ENCODE data around the gene PGK2. TPM values are rescaled to one million over a fixed set of nuclear protein-coding genes. Genes with fewer than 3 reads are reported as not detected.
"Not testable (repeated sequence)": the region's sequence is repeated elsewhere in the genome, so short reads cannot be mapped to it uniquely, and the experiment has no call there.

The PGK2 gene
- total RNA-seq, 1 donor from 2014 or later: not detected

DNA sequence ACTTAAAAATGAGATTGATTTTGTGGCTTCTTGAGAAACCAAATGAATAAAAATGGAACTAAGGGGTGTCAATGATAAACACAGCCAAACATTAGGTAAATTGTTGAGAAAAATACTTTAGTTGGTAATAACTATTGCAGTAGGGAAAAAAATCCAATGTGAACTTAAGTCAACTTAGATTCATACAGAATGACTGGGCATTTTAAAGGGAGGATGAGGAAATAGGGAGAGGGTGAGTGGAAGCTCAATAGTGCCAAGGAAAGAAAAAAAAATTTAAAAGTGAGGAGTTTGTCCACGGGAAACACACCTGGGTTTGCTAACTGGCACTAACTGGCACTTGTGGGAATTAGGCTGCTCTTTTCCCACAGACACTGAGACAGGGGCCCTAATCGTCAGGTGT lies 26.2 kb upstream of the PGK2 start:
- no peak for DNase-seq (ENCODE audit: extremely low spot score, unreplicated experiment)
- Mint-ChIP-seq H3K27ac (ENCODE audit: unreplicated experiment) (no peak overlapping the region), H3K27me3 (ENCODE audit: unreplicated experiment) (no peaks in the 10 kb centered on the region), H3K9me3 (ENCODE audit: unreplicated experiment) (peaks cover 11% of the 10 kb centered on the region), H3K4me1 (ENCODE audit: unreplicated experiment) (no peaks in the 10 kb centered on the region), H3K36me3 (ENCODE audit: unreplicated experiment) (no peaks in the 10 kb centered on the region), H3K4me3 (ENCODE audit: unreplicated experiment) (no peak overlapping the region)
- TF ChIP-seq, protein P1, sequence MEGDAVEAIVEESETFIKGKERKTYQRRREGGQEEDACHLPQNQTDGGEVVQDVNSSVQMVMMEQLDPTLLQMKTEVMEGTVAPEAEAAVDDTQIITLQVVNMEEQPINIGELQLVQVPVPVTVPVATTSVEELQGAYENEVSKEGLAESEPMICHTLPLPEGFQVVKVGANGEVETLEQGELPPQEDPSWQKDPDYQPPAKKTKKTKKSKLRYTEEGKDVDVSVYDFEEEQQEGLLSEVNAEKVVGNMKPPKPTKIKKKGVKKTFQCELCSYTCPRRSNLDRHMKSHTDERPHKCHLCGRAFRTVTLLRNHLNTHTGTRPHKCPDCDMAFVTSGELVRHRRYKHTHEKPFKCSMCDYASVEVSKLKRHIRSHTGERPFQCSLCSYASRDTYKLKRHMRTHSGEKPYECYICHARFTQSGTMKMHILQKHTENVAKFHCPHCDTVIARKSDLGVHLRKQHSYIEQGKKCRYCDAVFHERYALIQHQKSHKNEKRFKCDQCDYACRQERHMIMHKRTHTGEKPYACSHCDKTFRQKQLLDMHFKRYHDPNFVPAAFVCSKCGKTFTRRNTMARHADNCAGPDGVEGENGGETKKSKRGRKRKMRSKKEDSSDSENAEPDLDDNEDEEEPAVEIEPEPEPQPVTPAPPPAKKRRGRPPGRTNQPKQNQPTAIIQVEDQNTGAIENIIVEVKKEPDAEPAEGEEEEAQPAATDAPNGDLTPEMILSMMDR (IDR thresholded peaks at IDR 0.05): no peak

DNA sequence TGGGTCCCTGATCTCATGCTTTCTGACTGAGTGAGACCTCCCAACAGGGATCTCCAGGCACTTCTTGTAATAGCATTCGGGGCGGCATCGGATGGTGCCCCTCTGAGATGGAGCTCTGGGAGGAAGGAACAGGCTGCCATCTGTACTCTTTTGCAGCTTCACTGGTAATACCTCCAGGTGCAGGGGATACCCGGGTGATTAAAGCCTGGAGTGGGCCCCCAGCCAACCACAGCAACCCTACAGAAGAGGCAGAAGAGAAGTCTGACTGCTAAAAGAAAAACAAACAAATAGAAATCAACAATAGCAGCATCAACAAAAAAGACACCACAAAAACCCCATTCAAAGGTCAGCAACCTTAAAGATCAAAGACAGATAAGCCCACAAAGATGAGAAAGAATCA lies 19.1 kb upstream of the PGK2 start:
- Mint-ChIP-seq H3K4me3 (ENCODE audit: unreplicated experiment) (no peak overlapping the region), H3K27me3 (ENCODE audit: unreplicated experiment) (no peaks in the 10 kb centered on the region), H3K4me1 (ENCODE audit: unreplicated experiment) (no peaks in the 10 kb centered on the region), H3K36me3 (ENCODE audit: unreplicated experiment) (no peaks in the 10 kb centered on the region), H3K9me3 (ENCODE audit: unreplicated experiment) (peaks cover 29% of the 10 kb centered on the region), H3K27ac (ENCODE audit: unreplicated experiment) (no peak overlapping the region)
- no peak for DNase-seq (ENCODE audit: extremely low spot score, unreplicated experiment)
- TF ChIP-seq, protein P1 (IDR thresholded peaks at IDR 0.05): no peak

DNA sequence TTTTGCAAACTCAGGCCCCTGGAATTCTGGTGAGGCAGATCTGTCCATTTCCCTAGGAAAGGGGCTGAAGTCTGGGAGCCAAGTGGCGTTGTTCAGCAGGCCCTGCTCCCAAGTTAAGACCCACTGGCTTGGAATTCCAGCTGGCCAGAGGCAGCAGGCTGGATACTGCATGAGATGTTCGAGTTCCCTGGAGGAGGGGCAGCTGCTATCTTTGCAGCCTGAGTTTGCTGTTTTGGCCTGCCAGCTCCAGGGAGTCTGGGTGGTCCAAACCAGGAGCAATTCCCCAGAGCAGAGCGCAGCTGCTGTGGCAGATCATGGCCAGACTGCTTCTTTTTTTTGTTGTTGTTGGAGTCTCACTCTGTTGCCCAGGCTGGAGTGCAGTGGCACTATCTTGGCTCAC lies 18.2 kb upstream of the PGK2 start:
- Mint-ChIP-seq H3K4me3 (ENCODE audit: unreplicated experiment) (no peak overlapping the region), H3K4me1 (ENCODE audit: unreplicated experiment) (no peaks in the 10 kb centered on the region), H3K36me3 (ENCODE audit: unreplicated experiment) (no peaks in the 10 kb centered on the region), H3K27me3 (ENCODE audit: unreplicated experiment) (no peaks in the 10 kb centered on the region), H3K9me3 (ENCODE audit: unreplicated experiment) (peaks cover 29% of the 10 kb centered on the region), H3K27ac (ENCODE audit: unreplicated experiment) (no peak overlapping the region)
- TF ChIP-seq, protein P1 (IDR thresholded peaks at IDR 0.05): no peak
- DNase-seq (ENCODE audit: extremely low spot score, unreplicated experiment): no peak

DNA sequence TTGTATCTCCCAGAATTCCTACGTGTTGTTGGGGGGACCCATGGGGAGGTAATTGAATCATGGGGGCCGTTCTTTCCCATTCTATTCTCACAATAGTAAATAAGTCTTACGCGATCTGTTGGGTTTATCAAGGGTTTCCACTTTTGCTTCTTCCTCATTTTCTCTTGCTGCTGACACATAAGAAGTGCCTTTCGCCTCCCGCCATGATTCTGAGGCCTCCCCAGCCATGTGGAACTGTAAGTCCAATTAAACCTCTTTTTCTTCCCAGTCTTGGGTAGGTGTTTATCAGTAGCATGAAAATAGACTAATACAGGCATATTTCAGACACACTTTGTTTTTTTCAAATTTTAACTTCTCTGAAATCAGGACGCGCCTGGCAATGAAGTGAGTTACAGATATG lies 14.4 kb upstream of the PGK2 start:
- H3K4me1 Mint-ChIP-seq (ENCODE audit: unreplicated experiment): no peaks in the 10 kb centered on the region
- no peaks in the 10 kb centered on the region for H3K27me3 Mint-ChIP-seq (ENCODE audit: unreplicated experiment)
- H3K36me3 Mint-ChIP-seq (ENCODE audit: unreplicated experiment): no peaks in the 10 kb centered on the region
- no peak overlapping the region for H3K4me3 Mint-ChIP-seq (ENCODE audit: unreplicated experiment)
- H3K27ac Mint-ChIP-seq (ENCODE audit: unreplicated experiment): no peak overlapping the region
- no peak for DNase-seq (ENCODE audit: extremely low spot score, unreplicated experiment)
- TF ChIP-seq, protein P1 (IDR thresholded peaks at IDR 0.05): no peak
- H3K9me3 Mint-ChIP-seq (ENCODE audit: unreplicated experiment): peaks cover 4% of the 10 kb centered on the region

DNA sequence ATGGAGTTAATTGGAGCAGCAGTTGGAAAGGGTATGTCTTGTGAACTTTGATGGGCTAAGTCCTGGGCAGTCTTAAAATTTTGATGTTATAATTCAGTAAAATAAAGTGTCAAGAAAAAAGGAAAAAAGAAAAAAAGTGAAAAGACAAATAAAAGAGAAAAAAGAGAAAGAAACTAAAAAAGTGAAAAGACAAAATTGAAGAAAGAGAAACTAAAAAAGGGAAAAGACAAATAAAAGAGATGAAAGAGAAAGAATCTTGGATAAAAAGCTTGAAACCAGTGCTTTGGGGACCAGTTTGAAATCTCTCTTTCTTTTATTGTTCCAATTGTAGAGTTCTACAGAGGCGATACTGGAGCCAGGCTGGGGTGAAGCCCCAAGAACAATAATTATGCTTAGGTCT lies 12.0 kb upstream of the PGK2 start:
- H3K4me3 Mint-ChIP-seq (ENCODE audit: unreplicated experiment): no peak overlapping the region
- TF ChIP-seq, protein P1 (IDR thresholded peaks at IDR 0.05): no peak
- no peaks in the 10 kb centered on the region for H3K27me3 Mint-ChIP-seq (ENCODE audit: unreplicated experiment)
- no peak overlapping the region for H3K27ac Mint-ChIP-seq (ENCODE audit: unreplicated experiment)
- peaks cover 3% of the 10 kb centered on the region for H3K9me3 Mint-ChIP-seq (ENCODE audit: unreplicated experiment)
- H3K36me3 Mint-ChIP-seq (ENCODE audit: unreplicated experiment): no peaks in the 10 kb centered on the region
- DNase-seq (ENCODE audit: extremely low spot score, unreplicated experiment): no peak
- H3K4me1 Mint-ChIP-seq (ENCODE audit: unreplicated experiment): no peaks in the 10 kb centered on the region

DNA sequence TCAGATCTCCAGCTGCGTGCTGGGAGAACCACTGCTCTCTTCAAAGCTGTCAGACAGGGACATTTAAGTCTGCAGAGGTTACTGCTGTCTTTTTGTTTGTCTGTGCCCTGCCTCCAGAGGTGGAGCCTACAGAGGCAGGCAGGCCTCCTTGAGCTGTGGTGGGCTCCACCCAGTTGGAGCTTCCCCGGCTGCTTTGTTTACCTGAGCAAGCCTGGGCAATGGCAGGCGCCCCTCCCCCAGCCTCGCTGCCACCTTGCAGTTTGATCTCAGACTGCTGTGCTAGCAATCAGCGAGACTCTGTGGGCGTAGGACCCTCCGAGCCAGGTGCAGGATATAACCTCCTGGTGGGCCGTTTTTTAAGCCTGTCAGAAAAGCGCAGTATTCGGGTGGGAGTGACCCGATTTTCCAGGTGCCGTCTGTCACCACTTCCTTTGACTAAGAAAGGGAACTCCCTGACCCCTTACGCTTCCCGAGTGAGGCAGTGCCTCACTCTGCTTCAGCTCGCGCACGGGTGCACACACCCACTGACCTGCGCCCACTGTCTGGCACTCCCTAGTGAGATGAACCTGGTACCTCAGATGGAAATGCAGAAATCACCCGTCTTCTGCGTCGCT lies 9.9 kb upstream of the PGK2 start:
- not testable (repeated sequence) for DNase-seq (ENCODE audit: extremely low spot score, unreplicated experiment); H3K27me3 Mint-ChIP-seq (ENCODE audit: unreplicated experiment); H3K4me1 Mint-ChIP-seq (ENCODE audit: unreplicated experiment); H3K27ac Mint-ChIP-seq (ENCODE audit: unreplicated experiment); H3K4me3 Mint-ChIP-seq (ENCODE audit: unreplicated experiment); H3K9me3 Mint-ChIP-seq (ENCODE audit: unreplicated experiment); H3K36me3 Mint-ChIP-seq (ENCODE audit: unreplicated experiment)

Measured in osteocyte (in vitro differentiated cells).